ENCODE results near the gene C2orf66. TPM values are rescaled to one million over a fixed set of nuclear protein-coding genes. Genes with fewer than 3 reads are reported as not detected.
A peak's percentile ranks its signal among the peaks of the same experiment; 100 is the strongest.

The C2orf66 gene
- total RNA-seq, 1 donor from 2014 or later: 0.54 TPM

DNA sequence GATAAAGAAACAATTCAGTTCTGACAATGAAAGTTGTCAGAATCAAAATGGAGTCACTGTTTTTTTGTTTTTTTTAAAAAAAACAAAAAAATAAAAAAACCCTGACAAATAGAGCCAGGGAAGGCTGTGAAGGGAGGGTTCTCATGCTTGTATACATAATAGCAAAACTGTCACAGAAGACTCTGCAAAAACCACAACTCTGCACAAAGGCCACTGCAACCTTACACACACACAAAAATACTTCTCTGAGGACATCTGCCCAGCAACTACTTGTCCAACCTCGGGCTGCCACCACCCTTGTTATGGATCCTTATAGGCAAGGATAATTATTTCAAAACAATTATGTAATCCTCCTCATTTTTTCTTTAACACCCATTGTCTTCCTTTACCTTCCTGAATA is 41.9 kb upstream of the C2orf66 start:
- Mint-ChIP-seq H3K9me3 (ENCODE audit: unreplicated experiment) (no peaks in the 10 kb centered on the region), H3K27me3 (ENCODE audit: low read depth, unreplicated experiment) (no peaks in the 10 kb centered on the region), H3K4me3 (ENCODE audit: unreplicated experiment) (no peak overlapping the region), H3K27ac (ENCODE audit: unreplicated experiment) (no peak overlapping the region), H3K36me3 (ENCODE audit: low read depth, unreplicated experiment) (no peaks in the 10 kb centered on the region), H3K4me1 (ENCODE audit: low read depth, unreplicated experiment) (no peaks in the 10 kb centered on the region)
- Histone ChIP-seq H3K9me3 (ENCODE audit: insufficient read depth, low read depth, low read length) (no peaks in the 10 kb centered on the region), H4K20me1 (ENCODE audit: insufficient read depth, low read length) (no peaks in the 10 kb centered on the region), H3K27ac (ENCODE audit: low read depth, low read length) (no peak overlapping the region), H3K4me1 (ENCODE audit: insufficient read depth, low read length) (no peaks in the 10 kb centered on the region), H3K4me3 (ENCODE audit: insufficient read depth, low read depth, low read length) (no peak overlapping the region), H3K9ac (ENCODE audit: low read length) (no peak overlapping the region), H3K4me2 (ENCODE audit: low read length) (no peak overlapping the region), H3K79me2 (ENCODE audit: insufficient read depth, low read length) (no peaks in the 10 kb centered on the region), H3K36me3 (ENCODE audit: insufficient read depth, low read length) (no peaks in the 10 kb centered on the region), H3K27me3 (ENCODE audit: insufficient read depth, low read length) (no peaks in the 10 kb centered on the region), H2AFZ (ENCODE audit: low read depth, low read length) (no peak overlapping the region)
- TF ChIP-seq CTCF (IDR thresholded peaks at IDR 0.05; ENCODE audit: insufficient read depth, low read depth, low read length) (no peak), EZH2 (IDR thresholded peaks at IDR 0.05; ENCODE audit: insufficient read depth, low read length) (no peak)
- FAIRE-seq (no peak), DNase-seq (ENCODE audit: low read depth) (no peak)

- Histone ChIP-seq H3K9me3 (ENCODE audit: insufficient read depth, low read depth, low read length) (no peaks in the 10 kb centered on the region), H3K4me1 (ENCODE audit: insufficient read depth, low read length) (no peaks in the 10 kb centered on the region), H3K27me3 (ENCODE audit: insufficient read depth, low read length) (no peaks in the 10 kb centered on the region), H3K4me2 (ENCODE audit: low read length) (no peak overlapping the region), H3K9ac (ENCODE audit: low read length) (no peak overlapping the region), H3K27ac (ENCODE audit: low read depth, low read length) (no peak overlapping the region), H2AFZ (ENCODE audit: low read depth, low read length) (no peak overlapping the region), H3K36me3 (ENCODE audit: insufficient read depth, low read length) (no peaks in the 10 kb centered on the region), H3K4me3 (ENCODE audit: insufficient read depth, low read depth, low read length) (no peak overlapping the region), H4K20me1 (ENCODE audit: insufficient read depth, low read length) (no peaks in the 10 kb centered on the region), H3K79me2 (ENCODE audit: insufficient read depth, low read length) (no peaks in the 10 kb centered on the region)
- Mint-ChIP-seq H3K4me3 (ENCODE audit: unreplicated experiment) (no peak overlapping the region), H3K27me3 (ENCODE audit: low read depth, unreplicated experiment) (no peaks in the 10 kb centered on the region), H3K9me3 (ENCODE audit: unreplicated experiment) (no peaks in the 10 kb centered on the region), H3K4me1 (ENCODE audit: low read depth, unreplicated experiment) (no peaks in the 10 kb centered on the region), H3K27ac (ENCODE audit: unreplicated experiment) (no peak overlapping the region), H3K36me3 (ENCODE audit: low read depth, unreplicated experiment) (no peaks in the 10 kb centered on the region)
- peak; percentile 37 for FAIRE-seq
- TF ChIP-seq CTCF (IDR thresholded peaks at IDR 0.05; ENCODE audit: insufficient read depth, low read depth, low read length) (peak; percentile 43), EZH2 (IDR thresholded peaks at IDR 0.05; ENCODE audit: insufficient read depth, low read length) (no peak)
- DNase-seq (ENCODE audit: low read depth): peak; percentile 20
Measured at GRCh38 chr2:196849895-196850294, 40.7 kb upstream of the C2orf66 start.

DNA sequence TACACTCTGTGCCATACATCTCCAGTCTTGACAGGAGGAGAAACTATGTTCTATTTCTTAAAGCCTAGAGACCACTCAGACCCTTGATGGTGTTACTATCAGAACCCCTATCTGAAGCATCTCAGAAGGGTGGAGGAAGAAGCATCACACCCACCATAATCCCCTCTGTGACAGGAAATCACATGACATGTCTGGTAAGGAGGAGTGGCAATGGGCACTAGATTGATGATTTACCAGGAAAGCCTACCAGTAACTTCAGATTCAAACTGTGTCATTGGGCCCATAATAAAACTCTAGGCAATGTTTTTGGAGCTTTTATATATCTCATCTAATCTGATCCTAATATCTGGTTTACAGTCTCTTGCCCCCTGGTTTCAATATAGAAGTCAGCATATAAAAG is 37.1 kb upstream of the C2orf66 start:
- DNase-seq (ENCODE audit: low read depth) (no peak), FAIRE-seq (peak; percentile 39)
- Histone ChIP-seq H3K4me3 (ENCODE audit: insufficient read depth, low read depth, low read length) (no peak overlapping the region), H3K79me2 (ENCODE audit: insufficient read depth, low read length) (no peaks in the 10 kb centered on the region), H2AFZ (ENCODE audit: low read depth, low read length) (no peak overlapping the region), H3K4me1 (ENCODE audit: insufficient read depth, low read length) (no peaks in the 10 kb centered on the region), H3K36me3 (ENCODE audit: insufficient read depth, low read length) (peaks cover 4% of the 10 kb centered on the region), H4K20me1 (ENCODE audit: insufficient read depth, low read length) (no peaks in the 10 kb centered on the region), H3K9me3 (ENCODE audit: insufficient read depth, low read depth, low read length) (no peaks in the 10 kb centered on the region), H3K9ac (ENCODE audit: low read length) (no peak overlapping the region), H3K27me3 (ENCODE audit: insufficient read depth, low read length) (no peaks in the 10 kb centered on the region), H3K27ac (ENCODE audit: low read depth, low read length) (no peak overlapping the region), H3K4me2 (ENCODE audit: low read length) (no peak overlapping the region)
- TF ChIP-seq CTCF (IDR thresholded peaks at IDR 0.05; ENCODE audit: insufficient read depth, low read depth, low read length) (no peak), EZH2 (IDR thresholded peaks at IDR 0.05; ENCODE audit: insufficient read depth, low read length) (no peak)
- Mint-ChIP-seq H3K27me3 (ENCODE audit: low read depth, unreplicated experiment) (no peaks in the 10 kb centered on the region), H3K27ac (ENCODE audit: unreplicated experiment) (no peak overlapping the region), H3K9me3 (ENCODE audit: unreplicated experiment) (no peaks in the 10 kb centered on the region), H3K4me1 (ENCODE audit: low read depth, unreplicated experiment) (no peaks in the 10 kb centered on the region), H3K36me3 (ENCODE audit: low read depth, unreplicated experiment) (no peaks in the 10 kb centered on the region), H3K4me3 (ENCODE audit: unreplicated experiment) (no peak overlapping the region)
